Measurements from ENCODE around the gene DGKB.

The DGKB gene

GRCh38 chr7:14767716-14768425 is 134.7 kb downstream of the DGKB start:
- Mint-ChIP-seq H3K36me3 (no peaks in the 10 kb centered on the region), H3K4me1 (no peaks in the 10 kb centered on the region), H3K27me3 (no peaks in the 10 kb centered on the region), H3K4me3 (no peak overlapping the region), H3K27ac (no peak overlapping the region), H3K9me3 (no peaks in the 10 kb centered on the region)
- no peak for ATAC-seq

- H3K27me3 Mint-ChIP-seq, result no peaks in the 10 kb centered on the region
- ATAC-seq, result no peak
- no peak overlapping the region for H3K4me3 Mint-ChIP-seq
- H3K27ac Mint-ChIP-seq, result no peak overlapping the region
- H3K36me3 Mint-ChIP-seq, result no peaks in the 10 kb centered on the region
- H3K4me1 Mint-ChIP-seq, result no peaks in the 10 kb centered on the region
- no peaks in the 10 kb centered on the region for H3K9me3 Mint-ChIP-seq
These were observed 135.8 kb downstream of the DGKB start for GRCh38 chr7:14766747-14767146.

GRCh38 chr7:14765731-14766130 is 136.8 kb downstream of the DGKB start:
- ATAC-seq, result no peak
- Mint-ChIP-seq H3K4me1 (no peaks in the 10 kb centered on the region), H3K27me3 (no peaks in the 10 kb centered on the region), H3K4me3 (no peak overlapping the region), H3K36me3 (no peaks in the 10 kb centered on the region), H3K27ac (no peak overlapping the region), H3K9me3 (no peaks in the 10 kb centered on the region)

GRCh38 chr7:14762561-14762960 is 140.0 kb downstream of the DGKB start:
- Mint-ChIP-seq H3K4me3 (no peak overlapping the region), H3K36me3 (no peaks in the 10 kb centered on the region), H3K9me3 (peaks cover 3% of the 10 kb centered on the region), H3K4me1 (no peaks in the 10 kb centered on the region), H3K27me3 (no peaks in the 10 kb centered on the region), H3K27ac (no peak overlapping the region)
- no peak for ATAC-seq

GRCh38 chr7:14761510-14762296 is 140.8 kb downstream of the DGKB start:
- no peaks in the 10 kb centered on the region for H3K27me3 Mint-ChIP-seq
- no peak overlapping the region for H3K4me3 Mint-ChIP-seq
- H3K36me3 Mint-ChIP-seq, result no peaks in the 10 kb centered on the region
- ATAC-seq, result no peak
- H3K27ac Mint-ChIP-seq, result no peak overlapping the region
- peaks cover 3% of the 10 kb centered on the region for H3K9me3 Mint-ChIP-seq
- H3K4me1 Mint-ChIP-seq, result no peaks in the 10 kb centered on the region

GRCh38 chr7:14760730-14761478 is 141.6 kb downstream of the DGKB start:
- H3K27ac Mint-ChIP-seq, result no peak overlapping the region
- no peak overlapping the region for H3K4me3 Mint-ChIP-seq
- no peaks in the 10 kb centered on the region for H3K4me1 Mint-ChIP-seq
- H3K27me3 Mint-ChIP-seq, result no peaks in the 10 kb centered on the region
- H3K36me3 Mint-ChIP-seq, result no peaks in the 10 kb centered on the region
- H3K9me3 Mint-ChIP-seq, result peaks cover 3% of the 10 kb centered on the region
- ATAC-seq, result no peak

GRCh38 chr7:14759785-14760184 is 142.8 kb downstream of the DGKB start:
- H3K27me3 Mint-ChIP-seq, result no peaks in the 10 kb centered on the region
- H3K27ac Mint-ChIP-seq, result no peak overlapping the region
- H3K36me3 Mint-ChIP-seq, result no peaks in the 10 kb centered on the region
- ATAC-seq, result no peak
- H3K4me3 Mint-ChIP-seq, result no peak overlapping the region
- peaks cover 3% of the 10 kb centered on the region for H3K9me3 Mint-ChIP-seq
- H3K4me1 Mint-ChIP-seq, result no peaks in the 10 kb centered on the region

- no peaks in the 10 kb centered on the region for H3K4me1 Mint-ChIP-seq
- H3K36me3 Mint-ChIP-seq, result no peaks in the 10 kb centered on the region
- H3K9me3 Mint-ChIP-seq, result peaks cover 3% of the 10 kb centered on the region
- H3K27ac Mint-ChIP-seq, result no peak overlapping the region
- H3K4me3 Mint-ChIP-seq, result no peak overlapping the region
- ATAC-seq, result no peak
- H3K27me3 Mint-ChIP-seq, result no peaks in the 10 kb centered on the region
These were observed 147.9 kb downstream of the DGKB start for GRCh38 chr7:14754631-14755030.

- Mint-ChIP-seq H3K27ac (no peak overlapping the region), H3K27me3 (no peaks in the 10 kb centered on the region), H3K4me1 (no peaks in the 10 kb centered on the region), H3K9me3 (no peaks in the 10 kb centered on the region), H3K36me3 (no peaks in the 10 kb centered on the region), H3K4me3 (no peak overlapping the region)
- ATAC-seq, result no peak
These were observed 150.2 kb downstream of the DGKB start for GRCh38 chr7:14752301-14752700.

- Mint-ChIP-seq H3K9me3 (no peaks in the 10 kb centered on the region), H3K36me3 (no peaks in the 10 kb centered on the region), H3K4me1 (no peaks in the 10 kb centered on the region), H3K4me3 (no peak overlapping the region), H3K27me3 (no peaks in the 10 kb centered on the region), H3K27ac (no peak overlapping the region)
- ATAC-seq, result no peak
These were observed 151.1 kb downstream of the DGKB start for GRCh38 chr7:14751461-14751860.

- no peak for ATAC-seq
- H3K4me3 Mint-ChIP-seq, result no peak overlapping the region
- no peaks in the 10 kb centered on the region for H3K4me1 Mint-ChIP-seq
- H3K36me3 Mint-ChIP-seq, result no peaks in the 10 kb centered on the region
- H3K9me3 Mint-ChIP-seq, result no peaks in the 10 kb centered on the region
- H3K27ac Mint-ChIP-seq, result no peak overlapping the region
- H3K27me3 Mint-ChIP-seq, result no peaks in the 10 kb centered on the region
These were observed 154.1 kb downstream of the DGKB start for GRCh38 chr7:14748461-14748860.

- Mint-ChIP-seq H3K9me3 (no peaks in the 10 kb centered on the region), H3K36me3 (no peaks in the 10 kb centered on the region), H3K27ac (no peak overlapping the region), H3K4me3 (no peak overlapping the region), H3K4me1 (no peaks in the 10 kb centered on the region), H3K27me3 (no peaks in the 10 kb centered on the region)
- no peak for ATAC-seq
These were observed 154.8 kb downstream of the DGKB start for GRCh38 chr7:14747701-14748100.

GRCh38 chr7:14745076-14745475 is 157.5 kb downstream of the DGKB start:
- peaks cover 3% of the 10 kb centered on the region for H3K9me3 Mint-ChIP-seq
- no peak for ATAC-seq
- no peaks in the 10 kb centered on the region for H3K4me1 Mint-ChIP-seq
- H3K27ac Mint-ChIP-seq, result no peak overlapping the region
- H3K4me3 Mint-ChIP-seq, result no peak overlapping the region
- H3K27me3 Mint-ChIP-seq, result no peaks in the 10 kb centered on the region
- no peaks in the 10 kb centered on the region for H3K36me3 Mint-ChIP-seq

GRCh38 chr7:14740606-14741005 is 161.9 kb downstream of the DGKB start:
- no peaks in the 10 kb centered on the region for H3K27me3 Mint-ChIP-seq
- H3K4me3 Mint-ChIP-seq, result no peak overlapping the region
- H3K36me3 Mint-ChIP-seq, result no peaks in the 10 kb centered on the region
- no peak overlapping the region for H3K27ac Mint-ChIP-seq
- peaks cover 5% of the 10 kb centered on the region for H3K4me1 Mint-ChIP-seq
- no peak for ATAC-seq
- peaks cover 3% of the 10 kb centered on the region for H3K9me3 Mint-ChIP-seq

GRCh38 chr7:14739841-14740185 is 162.7 kb downstream of the DGKB start:
- H3K36me3 Mint-ChIP-seq, result no peaks in the 10 kb centered on the region
- ATAC-seq, result no peak
- peaks cover 5% of the 10 kb centered on the region for H3K4me1 Mint-ChIP-seq
- H3K9me3 Mint-ChIP-seq, result peaks cover 3% of the 10 kb centered on the region
- no peaks in the 10 kb centered on the region for H3K27me3 Mint-ChIP-seq
- no peak overlapping the region for H3K4me3 Mint-ChIP-seq
- no peak overlapping the region for H3K27ac Mint-ChIP-seq
